Neural cell (in vitro differentiated cells): ENCODE data around the gene LOXHD1.

Experiments
- CTCF ChIP-seq: fragments of 450-650 bp; IDR thresholded peaks from 2 replicates; pipeline ENCODE4 v1.5.1; 2014; ENCODE audit warnings: antibody characterized with exemption, mild to moderate bottlenecking, moderate library complexity; ENCODE audit not compliant: poor library complexity, severe bottlenecking
- EP300 ChIP-seq: fragments of 450-650 bp; conservative IDR thresholded peaks from 2 replicates; pipeline ENCODE4 v1.6.1; 2014; ENCODE audit warnings: antibody characterized with exemption, mild to moderate bottlenecking, moderate library complexity; ENCODE audit not compliant: poor library complexity, severe bottlenecking
- EZH2 ChIP-seq: fragments of 200-600, 300-800 bp; shearing (Covaris generic), sonication (generic); IDR thresholded peaks from 2 replicates; pipeline ENCODE4 v1.6.1; 2014; ENCODE audit warnings: antibody characterized with exemption, low read length, borderline replicate concordance, mild to moderate bottlenecking; ENCODE audit not compliant: insufficient read depth, poor library complexity, severe bottlenecking
- MXI1 ChIP-seq: fragments of 450-650 bp; conservative IDR thresholded peaks from 2 replicates; pipeline ENCODE4 v1.6.1; 2014; ENCODE audit warnings: antibody characterized with exemption, mild to moderate bottlenecking; ENCODE audit not compliant: poor library complexity, severe bottlenecking
- POLR2AphosphoS5 ChIP-seq: IDR thresholded peaks from 2 replicates; pipeline ENCODE4 v1.6.1; 2012
- TAF1 ChIP-seq: IDR thresholded peaks from 2 replicates; pipeline ENCODE4 v1.6.1; 2012; ENCODE audit warnings: low read depth

- TF ChIP-seq EZH2: no peak
- TF ChIP-seq CTCF: no peak
- TF ChIP-seq POLR2AphosphoS5: no peak
- TF ChIP-seq EP300: no peak
- no peak for TF ChIP-seq TAF1
- TF ChIP-seq MXI1: no peak
Observed at GRCh38 chr18:46460754-46461153, 196.3 kb downstream of the LOXHD1 start.
